HepG2 (cell line): ENCODE data around the gene CARHSP1. TPM values are rescaled to one million over a fixed set of nuclear protein-coding genes. Genes with fewer than 3 reads are reported as not detected.

Experiments
- AGO1 ChIP-seq: fragments of 200-400 bp; formaldehyde crosslinking; IDR thresholded peaks from 2 replicates; pipeline ENCODE4 v1.6.1; 2017; ENCODE audit warnings: mild to moderate bottlenecking, low read depth, low read length, moderate library complexity; ENCODE audit not compliant: poor library complexity, severe bottlenecking
- CEBPG ChIP-seq: IDR thresholded peaks from 2 replicates; pipeline ENCODE4 v1.6.1; 2016
- DMAP1 ChIP-seq: IDR thresholded peaks from 2 replicates; pipeline ENCODE4 v1.6.1; 2016
- EHMT2 ChIP-seq: fragments of 200-600 bp; sonication (generic); IDR thresholded peaks from 2 replicates; pipeline ENCODE4 v1.7.0; 2017; ENCODE audit warnings: antibody characterized with exemption, low read depth, low read length, borderline replicate concordance
- ELF3 ChIP-seq: IDR thresholded peaks from 2 replicates; pipeline ENCODE4 v1.6.1; 2016; ENCODE audit warnings: missing genetic modification reagents, missing compliant biosample characterization
- HNF4A ChIP-seq: sonication (generic); formaldehyde crosslinking; IDR thresholded peaks from 2 replicates; pipeline ENCODE4 v1.4.0; 2020; ENCODE audit warnings: missing genetic modification reagents
- KLF9 ChIP-seq: IDR thresholded peaks from 2 replicates; pipeline ENCODE4 v1.6.1; 2016; ENCODE audit warnings: low read depth
- MAX ChIP-seq: IDR thresholded peaks from 2 replicates; pipeline ENCODE4 v1.6.1; 2012; ENCODE audit warnings: inconsistent platforms
- NR1H2 ChIP-seq: sonication (generic); formaldehyde crosslinking; IDR thresholded peaks from 2 replicates; pipeline ENCODE4 v1.8.1; 2022; ENCODE audit warnings: low read depth, missing genetic modification reagents, borderline replicate concordance
- PHF8 ChIP-seq: sonication (generic); formaldehyde crosslinking; IDR thresholded peaks from 2 replicates; pipeline ENCODE4 v1.5.0; 2020; ENCODE audit warnings: missing genetic modification reagents
- PTBP1 ChIP-seq: fragments of 200-400 bp; formaldehyde crosslinking; IDR thresholded peaks from 2 replicates; pipeline ENCODE4 v1.6.1; 2018; ENCODE audit warnings: low read length, low read depth; ENCODE audit not compliant: poor library complexity, severe bottlenecking
- RAD21 ChIP-seq: fragments of 450-650 bp; formaldehyde crosslinking; IDR thresholded peaks from 2 replicates; pipeline ENCODE4 v1.5.0; 2020; ENCODE audit warnings: mild to moderate bottlenecking
- SOX6 ChIP-seq, 2 experiments: fragments of 450-650 bp in 1 of 2; sonication (generic) in 1 of 2; formaldehyde crosslinking in 1 of 2; IDR thresholded peaks; 2 replicates each; pipeline versions ENCODE4 v1.4.0 to v1.6.1; 2017 to 2020; ENCODE audit warnings: antibody characterized with exemption in 1 of 2, mild to moderate bottlenecking in 1 of 2, missing genetic modification reagents in 1 of 2
- TAF1 ChIP-seq: sonication (generic); formaldehyde crosslinking; IDR thresholded peaks from 2 replicates; pipeline ENCODE4 v1.4.0; 2020; ENCODE audit warnings: missing genetic modification reagents
- ZBTB38 ChIP-seq: sonication (generic); formaldehyde crosslinking; IDR thresholded peaks from 2 replicates; pipeline ENCODE4 v1.5.1; 2020; ENCODE audit warnings: mild to moderate bottlenecking, missing genetic modification reagents
- ZFP1 ChIP-seq: IDR thresholded peaks from 2 replicates; pipeline ENCODE4 v1.6.1; 2016
- ZMAT3 ChIP-seq: sonication (generic); formaldehyde crosslinking; conservative IDR thresholded peaks from 2 replicates; pipeline ENCODE4 v1.7.0; 2021; ENCODE audit warnings: missing genetic modification reagents
- ZNF430 ChIP-seq: sonication (generic); formaldehyde crosslinking; IDR thresholded peaks from 2 replicates; pipeline ENCODE4 v1.9.0; 2021; ENCODE audit warnings: mild to moderate bottlenecking, missing genetic modification reagents
- ZNF773 ChIP-seq: sonication (generic); formaldehyde crosslinking; IDR thresholded peaks from 2 replicates; pipeline ENCODE4 v1.4.0; 2020; ENCODE audit warnings: missing genetic modification reagents, borderline replicate concordance
- ZNF784 ChIP-seq: sonication (generic); formaldehyde crosslinking; IDR thresholded peaks from 2 replicates; pipeline ENCODE4 v1.5.1; 2020; ENCODE audit warnings: missing genetic modification reagents, mild to moderate bottlenecking, borderline replicate concordance
- polyA plus RNA-seq, 8 experiments: library from polyadenylated mRNA; depleted of rRNA in 3 of 8; stranded (reverse) in 7 of 8; unstranded in 1 of 8; fragments of >200 nt; fragmentation: Illumina TruSeq in 4 of 8; extraction: Trizol in 4 of 8; gene quantifications; 2 replicates each; pipeline versions ENCODE4 v1.2.1 to v1.2.3, GENCODE V29; 2011 to 2016; ENCODE audit warnings: low read depth in 4 of 8, missing spikeins in 1 of 8, mixed read lengths in 1 of 8; ENCODE audit not compliant: insufficient read depth in 1 of 8
- total RNA-seq, 5 experiments: library from RNA; depleted of rRNA; stranded (reverse); fragments of >200 nt; fragmentation: Illumina TruSeq; extraction: Trizol; gene quantifications; 2 replicates each; pipeline ENCODE4 v1.2.3, GENCODE V29; 2016; ENCODE audit warnings: low read depth in 1 of 5
- TF ChIP-seq, protein P1 (sequence below): sonication (generic); formaldehyde crosslinking; IDR thresholded peaks from 2 replicates; pipeline ENCODE4 v1.5.0; 2020; ENCODE audit warnings: mild to moderate bottlenecking, missing genetic modification reagents, moderate library complexity
- TF ChIP-seq, protein P2 (sequence below): sonication (generic); formaldehyde crosslinking; IDR thresholded peaks from 2 replicates; pipeline ENCODE4 v1.4.0; 2020; ENCODE audit warnings: missing genetic modification reagents

Gene CARHSP1
- total and polyA plus RNA-seq, 2 of the 13 experiments (the other 11 are each of a cell fraction or from before 2014, with no cell fraction given) = 173 to 345 TPM

GRCh38 chr16:8872967-8873865, 4.4 kb upstream of the CARHSP1 start (continued):
- TF ChIP-seq RAD21 (no peak; the same call in 1 of the 2 replicates), DMAP1 (CRISPR knock-in tag) (no peak), NR1H2 (CRISPR knock-in tag) (no peak), SOX6 (IDR thresholded peaks at IDR 0.05) (no peak), SOX6 (CRISPR knock-in tag; IDR thresholded peaks at IDR 0.05) (no peak), EHMT2 (no peak), ELF3 (CRISPR knock-in tag) (no peak), AGO1 (no peak), MAX (peak; percentile 32; the same call in 1 of the 2 replicates), ZNF773 (CRISPR knock-in tag) (no peak), ZNF430 (CRISPR knock-in tag) (0 out of 2 replicates have a peak, but pooled peaks have one; percentile 29), ZMAT3 (CRISPR knock-in tag) (0 out of 2 replicates have a peak, but pooled peaks have one; percentile 16), ZBTB38 (CRISPR knock-in tag) (0 out of 2 replicates have a peak, but pooled peaks have one; percentile 11), PTBP1 (no peak), HNF4A (no peak), CEBPG (CRISPR knock-in tag) (peak; percentile 68), KLF9 (no peak), ZFP1 (no peak), TAF1 (CRISPR knock-in tag) (no peak), PHF8 (CRISPR knock-in tag) (no peak), ZNF784 (CRISPR knock-in tag) (0 out of 2 replicates have a peak, but pooled peaks have one; percentile 34)
- TF ChIP-seq, protein P1, sequence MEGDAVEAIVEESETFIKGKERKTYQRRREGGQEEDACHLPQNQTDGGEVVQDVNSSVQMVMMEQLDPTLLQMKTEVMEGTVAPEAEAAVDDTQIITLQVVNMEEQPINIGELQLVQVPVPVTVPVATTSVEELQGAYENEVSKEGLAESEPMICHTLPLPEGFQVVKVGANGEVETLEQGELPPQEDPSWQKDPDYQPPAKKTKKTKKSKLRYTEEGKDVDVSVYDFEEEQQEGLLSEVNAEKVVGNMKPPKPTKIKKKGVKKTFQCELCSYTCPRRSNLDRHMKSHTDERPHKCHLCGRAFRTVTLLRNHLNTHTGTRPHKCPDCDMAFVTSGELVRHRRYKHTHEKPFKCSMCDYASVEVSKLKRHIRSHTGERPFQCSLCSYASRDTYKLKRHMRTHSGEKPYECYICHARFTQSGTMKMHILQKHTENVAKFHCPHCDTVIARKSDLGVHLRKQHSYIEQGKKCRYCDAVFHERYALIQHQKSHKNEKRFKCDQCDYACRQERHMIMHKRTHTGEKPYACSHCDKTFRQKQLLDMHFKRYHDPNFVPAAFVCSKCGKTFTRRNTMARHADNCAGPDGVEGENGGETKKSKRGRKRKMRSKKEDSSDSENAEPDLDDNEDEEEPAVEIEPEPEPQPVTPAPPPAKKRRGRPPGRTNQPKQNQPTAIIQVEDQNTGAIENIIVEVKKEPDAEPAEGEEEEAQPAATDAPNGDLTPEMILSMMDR (CRISPR knock-in tag) = peak; percentile 53
- TF ChIP-seq, protein P2, sequence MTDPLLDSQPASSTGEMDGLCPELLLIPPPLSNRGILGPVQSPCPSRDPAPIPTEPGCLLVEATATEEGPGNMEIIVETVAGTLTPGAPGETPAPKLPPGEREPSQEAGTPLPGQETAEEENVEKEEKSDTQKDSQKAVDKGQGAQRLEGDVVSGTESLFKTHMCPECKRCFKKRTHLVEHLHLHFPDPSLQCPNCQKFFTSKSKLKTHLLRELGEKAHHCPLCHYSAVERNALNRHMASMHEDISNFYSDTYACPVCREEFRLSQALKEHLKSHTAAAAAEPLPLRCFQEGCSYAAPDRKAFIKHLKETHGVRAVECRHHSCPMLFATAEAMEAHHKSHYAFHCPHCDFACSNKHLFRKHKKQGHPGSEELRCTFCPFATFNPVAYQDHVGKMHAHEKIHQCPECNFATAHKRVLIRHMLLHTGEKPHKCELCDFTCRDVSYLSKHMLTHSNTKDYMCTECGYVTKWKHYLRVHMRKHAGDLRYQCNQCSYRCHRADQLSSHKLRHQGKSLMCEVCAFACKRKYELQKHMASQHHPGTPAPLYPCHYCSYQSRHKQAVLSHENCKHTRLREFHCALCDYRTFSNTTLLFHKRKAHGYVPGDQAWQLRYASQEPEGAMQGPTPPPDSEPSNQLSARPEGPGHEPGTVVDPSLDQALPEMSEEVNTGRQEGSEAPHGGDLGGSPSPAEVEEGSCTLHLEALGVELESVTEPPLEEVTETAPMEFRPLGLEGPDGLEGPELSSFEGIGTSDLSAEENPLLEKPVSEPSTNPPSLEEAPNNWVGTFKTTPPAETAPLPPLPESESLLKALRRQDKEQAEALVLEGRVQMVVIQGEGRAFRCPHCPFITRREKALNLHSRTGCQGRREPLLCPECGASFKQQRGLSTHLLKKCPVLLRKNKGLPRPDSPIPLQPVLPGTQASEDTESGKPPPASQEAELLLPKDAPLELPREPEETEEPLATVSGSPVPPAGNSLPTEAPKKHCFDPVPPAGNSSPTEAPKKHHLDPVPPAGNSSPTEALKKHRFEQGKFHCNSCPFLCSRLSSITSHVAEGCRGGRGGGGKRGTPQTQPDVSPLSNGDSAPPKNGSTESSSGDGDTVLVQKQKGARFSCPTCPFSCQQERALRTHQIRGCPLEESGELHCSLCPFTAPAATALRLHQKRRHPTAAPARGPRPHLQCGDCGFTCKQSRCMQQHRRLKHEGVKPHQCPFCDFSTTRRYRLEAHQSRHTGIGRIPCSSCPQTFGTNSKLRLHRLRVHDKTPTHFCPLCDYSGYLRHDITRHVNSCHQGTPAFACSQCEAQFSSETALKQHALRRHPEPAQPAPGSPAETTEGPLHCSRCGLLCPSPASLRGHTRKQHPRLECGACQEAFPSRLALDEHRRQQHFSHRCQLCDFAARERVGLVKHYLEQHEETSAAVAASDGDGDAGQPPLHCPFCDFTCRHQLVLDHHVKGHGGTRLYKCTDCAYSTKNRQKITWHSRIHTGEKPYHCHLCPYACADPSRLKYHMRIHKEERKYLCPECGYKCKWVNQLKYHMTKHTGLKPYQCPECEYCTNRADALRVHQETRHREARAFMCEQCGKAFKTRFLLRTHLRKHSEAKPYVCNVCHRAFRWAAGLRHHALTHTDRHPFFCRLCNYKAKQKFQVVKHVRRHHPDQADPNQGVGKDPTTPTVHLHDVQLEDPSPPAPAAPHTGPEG (CRISPR knock-in tag) = no peak
